ENCODE measurements around the gene MAGEA3. TPM values are rescaled to one million over a fixed set of nuclear protein-coding genes. Genes with fewer than 3 reads are reported as not detected.
"Not testable (repeated sequence)": the region's sequence is repeated elsewhere in the genome, so short reads cannot be mapped to it uniquely, and the experiment has no call there.

MAGEA3 gene
- total and polyA plus RNA-seq, 2 of the 8 experiments (the other 6 are each of a cell fraction or from before 2014, with no cell fraction given): 0.06 TPM; not detected in 1

DNA sequence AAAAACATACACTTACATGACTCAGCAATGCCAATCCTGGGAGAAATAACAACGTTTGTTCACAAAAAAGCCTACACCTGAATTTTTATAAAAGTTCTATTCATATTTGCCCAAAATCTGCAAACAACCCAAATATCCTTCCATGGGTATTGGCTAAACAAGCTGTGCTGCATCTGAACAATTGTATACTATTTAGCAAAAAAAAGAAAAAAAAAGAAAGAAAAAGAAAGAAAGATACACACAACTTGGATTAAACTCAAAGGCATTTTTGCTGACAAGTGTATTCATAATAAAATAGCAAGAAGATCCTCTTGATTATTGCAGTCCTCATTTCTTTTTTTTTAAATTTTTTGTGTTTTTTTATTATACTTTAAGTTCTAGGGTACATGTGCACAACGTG, 24.5 kb upstream of the MAGEA3 start:
- Histone ChIP-seq H3K79me1 (ENCODE audit: low read depth, low read length) (no peaks in the 10 kb centered on the region), H3K4me3 (ENCODE audit: extremely low read depth in 1 of 4, insufficient read depth in 2 of 4, low read depth in 3 of 4, low read length in 4 of 4) (no peak overlapping the region), H3K27ac (ENCODE audit: low read depth, low read length) (no peak overlapping the region), H2BK20ac (ENCODE audit: low read length) (no peak overlapping the region), H3K4me1 (replicated peaks in 1 of 4; ENCODE audit: control insufficient read depth in 3 of 4, insufficient read depth in 4 of 4, low read length in 3 of 4) (no peaks in the 10 kb centered on the region), H2AK5ac (ENCODE audit: low read depth, low read length) (no peak overlapping the region), H2BK15ac (ENCODE audit: low read length) (no peak overlapping the region), H3K4me2 (ENCODE audit: insufficient read depth in 1 of 2, low read depth in 2 of 2, low read length in 2 of 2) (no peak overlapping the region), H3K9me3 (ENCODE audit: insufficient read depth in 2 of 2, low read depth in 1 of 2, low read length in 1 of 2) (no peaks in the 10 kb centered on the region), H3K4ac (replicated peaks; ENCODE audit: insufficient read length, low read depth, low read length) (no peak overlapping the region), H2BK5ac (ENCODE audit: low read depth, low read length) (no peak overlapping the region), H3K23me2 (ENCODE audit: low read depth, low read length) (no peaks in the 10 kb centered on the region), H2BK120ac (replicated peaks; ENCODE audit: low read depth, low read length) (no peak overlapping the region), H4K5ac (ENCODE audit: insufficient read length, low read depth, low read length) (no peak overlapping the region), H3K36me3 (ENCODE audit: control insufficient read depth in 2 of 4, insufficient read depth in 4 of 4, low read length in 3 of 4) (no peaks in the 10 kb centered on the region), H3K27me3 (replicated peaks in 1 of 4; ENCODE audit: control insufficient read depth in 3 of 4, extremely low read depth in 1 of 4, insufficient read depth in 3 of 4, low read length in 3 of 4) (no peaks in the 10 kb centered on the region), H3K23ac (ENCODE audit: insufficient read length) (no peak overlapping the region), H4K20me1 (replicated peaks in 1 of 2; ENCODE audit: control insufficient read depth in 1 of 2, insufficient read depth in 2 of 2, low read length in 2 of 2) (no peaks in the 10 kb centered on the region), H3K56ac (replicated peaks; ENCODE audit: insufficient read length, low read depth, low read length) (no peak overlapping the region), H3K18ac (ENCODE audit: extremely low read depth, low read length) (no peak overlapping the region), H2BK12ac (ENCODE audit: low read depth, low read length) (no peak overlapping the region), H3K14ac (ENCODE audit: insufficient read length) (no peak overlapping the region), H4K8ac (ENCODE audit: extremely low read depth, insufficient read depth, low read length) (no peak overlapping the region), H3K79me2 (ENCODE audit: control insufficient read depth in 1 of 2, insufficient read depth in 2 of 2, low read length in 2 of 2) (no peaks in the 10 kb centered on the region), H2AFZ (ENCODE audit: low read length) (no peak overlapping the region), H3K9ac (replicated peaks in 1 of 4; ENCODE audit: extremely low read depth in 1 of 4, low read depth in 3 of 4, low read length in 3 of 4) (no peak overlapping the region), H4K91ac (replicated peaks; ENCODE audit: insufficient read length, low read length) (no peak overlapping the region)
- DNase-seq (ENCODE audit: low read depth in 1 of 2, low spot score in 2 of 2): no peak
- POLR2A ChIA-PET (ENCODE audit: partially characterized antibody): no interaction called here
- 94% methylated on average over 2 of the region's 2 CpGs; no CpG with 5 or more reads in 1 of the 2 experiments for WGBS, 2 experiments (ENCODE audit: extremely low coverage in 1 of 2, insufficient coverage in 1 of 2, insufficient read length in 1 of 2, insufficient replicate concordance in 2 of 2, low coverage in 1 of 2, low lambda C conversion rate in 2 of 2, missing lambda C conversion rate in 1 of 2)
- no peak for TF ChIP-seq BACH1 (IDR thresholded peaks at IDR 0.05; ENCODE audit: low read length)
- no peak for TF ChIP-seq SRF (IDR thresholded peaks at IDR 0.05; ENCODE audit: low read depth, low read length)
- CTCF ChIA-PET (ENCODE audit: partially characterized antibody): interaction anchor here (1.0 kb wide), 1 partner anchor 14 kb away, joined by 3 read pairs; no protein-coding TSS in a partner anchor
- FAIRE-seq: no peak

DNA sequence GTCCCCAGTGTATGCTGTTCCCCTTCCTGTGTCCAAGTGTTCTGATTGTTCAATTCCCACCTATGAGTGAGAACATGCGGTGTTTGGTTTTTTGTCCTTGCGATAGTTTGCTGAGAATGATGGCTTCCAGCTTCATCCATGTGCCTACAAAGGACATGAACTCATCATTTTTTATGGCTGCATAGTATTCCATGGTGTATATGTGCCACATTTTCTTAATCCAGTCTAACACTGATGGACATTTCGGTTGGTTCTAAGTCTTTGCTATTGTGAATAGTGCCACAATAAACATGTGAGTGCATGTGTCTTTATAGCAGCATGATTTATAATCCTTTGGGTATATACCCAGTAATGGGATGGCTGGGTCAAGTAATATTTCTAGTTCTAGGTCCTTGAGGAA, 23.9 kb upstream of the MAGEA3 start:
- DNase-seq (ENCODE audit: low read depth in 1 of 2, low spot score in 2 of 2); H3K4ac ChIP-seq (replicated peaks; ENCODE audit: insufficient read length, low read depth, low read length); H3K9me3 ChIP-seq (ENCODE audit: insufficient read depth in 2 of 2, low read depth in 1 of 2, low read length in 1 of 2); H2BK5ac ChIP-seq (ENCODE audit: low read depth, low read length); H4K91ac ChIP-seq (replicated peaks; ENCODE audit: insufficient read length, low read length); H3K27me3 ChIP-seq (replicated peaks in 1 of 4; ENCODE audit: control insufficient read depth in 3 of 4, extremely low read depth in 1 of 4, insufficient read depth in 3 of 4, low read length in 3 of 4); H3K56ac ChIP-seq (replicated peaks; ENCODE audit: insufficient read length, low read depth, low read length); H3K4me1 ChIP-seq (replicated peaks in 1 of 4; ENCODE audit: control insufficient read depth in 3 of 4, insufficient read depth in 4 of 4, low read length in 3 of 4); H4K20me1 ChIP-seq (replicated peaks in 1 of 2; ENCODE audit: control insufficient read depth in 1 of 2, insufficient read depth in 2 of 2, low read length in 2 of 2); H3K4me3 ChIP-seq (ENCODE audit: extremely low read depth in 1 of 4, insufficient read depth in 2 of 4, low read depth in 3 of 4, low read length in 4 of 4); H3K4me2 ChIP-seq (ENCODE audit: insufficient read depth in 1 of 2, low read depth in 2 of 2, low read length in 2 of 2); FAIRE-seq; H3K79me1 ChIP-seq (ENCODE audit: low read depth, low read length); H4K8ac ChIP-seq (ENCODE audit: extremely low read depth, insufficient read depth, low read length); H3K79me2 ChIP-seq (ENCODE audit: control insufficient read depth in 1 of 2, insufficient read depth in 2 of 2, low read length in 2 of 2); H3K27ac ChIP-seq (ENCODE audit: low read depth, low read length); H2BK12ac ChIP-seq (ENCODE audit: low read depth, low read length); H3K23ac ChIP-seq (ENCODE audit: insufficient read length); H2BK15ac ChIP-seq (ENCODE audit: low read length); H2BK120ac ChIP-seq (replicated peaks; ENCODE audit: low read depth, low read length); H3K18ac ChIP-seq (ENCODE audit: extremely low read depth, low read length); POLR2A ChIA-PET (ENCODE audit: partially characterized antibody); H2AK5ac ChIP-seq (ENCODE audit: low read depth, low read length); H2AFZ ChIP-seq (ENCODE audit: low read length); H3K14ac ChIP-seq (ENCODE audit: insufficient read length); H3K9ac ChIP-seq (replicated peaks in 1 of 4; ENCODE audit: extremely low read depth in 1 of 4, low read depth in 3 of 4, low read length in 3 of 4); H4K5ac ChIP-seq (ENCODE audit: insufficient read length, low read depth, low read length); H3K36me3 ChIP-seq (ENCODE audit: control insufficient read depth in 2 of 4, insufficient read depth in 4 of 4, low read length in 3 of 4); H2BK20ac ChIP-seq (ENCODE audit: low read length); H3K23me2 ChIP-seq (ENCODE audit: low read depth, low read length): not testable (repeated sequence)
- 82% methylated on average over 1 of the region's 3 CpGs; no CpG with 5 or more reads in 1 of the 2 experiments for WGBS, 2 experiments (ENCODE audit: extremely low coverage in 1 of 2, insufficient coverage in 1 of 2, insufficient read length in 1 of 2, insufficient replicate concordance in 2 of 2, low coverage in 1 of 2, low lambda C conversion rate in 2 of 2, missing lambda C conversion rate in 1 of 2)
- CTCF ChIA-PET (ENCODE audit: partially characterized antibody): interaction anchor here (1.0 kb wide), 1 partner anchor 15 kb away, joined by 3 read pairs; no protein-coding TSS in a partner anchor

Measured in H1 (cell line).